ENCODE measurements around the gene SMC1A.
A peak's percentile ranks its signal among the peaks of the same experiment; 100 is the strongest.
"Not testable (repeated sequence)": the region's sequence is repeated elsewhere in the genome, so short reads cannot be mapped to it uniquely, and the experiment has no call there.

SMC1A gene

DNA sequence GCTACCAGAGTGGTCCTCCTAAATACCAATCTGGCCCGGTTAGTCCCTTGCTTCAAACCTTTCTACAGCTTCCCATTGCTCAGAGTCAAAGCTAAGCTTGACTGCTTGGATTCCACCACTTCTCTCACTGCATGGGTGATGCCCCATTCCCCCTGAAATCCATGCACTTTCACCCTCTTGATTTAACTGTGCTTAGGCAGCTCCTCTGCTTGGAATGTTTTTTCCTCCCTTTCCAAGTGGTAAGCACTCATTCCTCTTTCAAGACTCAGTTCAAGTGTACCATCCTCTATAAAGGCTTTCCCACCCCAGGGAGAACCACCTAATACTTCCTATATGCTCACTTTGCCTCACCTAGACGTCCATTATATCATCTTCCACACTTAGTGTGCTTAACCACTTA is 49.1 kb downstream of the SMC1A start:
- Histone ChIP-seq H3K9ac (ENCODE audit: low read length) (no peak overlapping the region), H3F3A (ENCODE audit: insufficient read depth, low read length) (no peaks in the 10 kb centered on the region), H3K4me2 (ENCODE audit: low read depth, low read length) (no peak overlapping the region), H3K4me1 (ENCODE audit: low read length) (no peaks in the 10 kb centered on the region), H2AFZ (ENCODE audit: low read length) (no peak overlapping the region), H4K20me1 (ENCODE audit: insufficient read depth, low read length) (no peaks in the 10 kb centered on the region), H3K4me3 (ENCODE audit: low read length) (no peak overlapping the region), H3K9me3 (replicated peaks; ENCODE audit: insufficient read depth, low read length) (no peaks in the 10 kb centered on the region), H3K36me3 (replicated peaks; ENCODE audit: insufficient read depth, low read length) (no peaks in the 10 kb centered on the region), H3K9me2 (replicated peaks; ENCODE audit: insufficient read depth, low read length) (no peaks in the 10 kb centered on the region), H3K27ac (ENCODE audit: low read length) (no peak overlapping the region), H3K27me3 (replicated peaks; ENCODE audit: insufficient read depth, low read length) (no peaks in the 10 kb centered on the region), H3K79me2 (ENCODE audit: low read length) (no peaks in the 10 kb centered on the region)
- TF ChIP-seq EZH2 (optimal IDR thresholded peaks at IDR 0.05; ENCODE audit: low read depth, low read length) = no peak
- DNase-seq = no peak

DNA sequence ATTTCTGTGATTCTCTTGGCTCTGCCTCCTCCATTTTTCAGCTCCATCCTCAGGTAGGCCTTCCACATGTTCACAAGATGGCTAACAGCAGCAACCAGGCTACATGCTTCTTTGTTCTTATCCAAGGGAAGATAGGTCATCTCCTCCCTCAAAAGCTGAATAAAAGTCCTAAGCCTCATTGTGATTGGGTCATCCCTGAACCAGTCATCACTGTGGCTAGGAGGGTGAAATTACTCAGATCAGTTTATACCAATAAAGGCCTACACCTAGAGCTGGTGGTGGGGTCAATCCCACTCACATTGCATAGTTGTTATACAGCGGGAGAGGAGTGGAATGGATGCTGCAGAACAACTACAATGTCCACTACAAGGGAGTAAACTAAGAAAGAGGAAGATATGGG is 56.0 kb downstream of the SMC1A start:
- not testable (repeated sequence) for H3K9me3 ChIP-seq (replicated peaks; ENCODE audit: insufficient read depth, low read length); H3K4me1 ChIP-seq (ENCODE audit: low read length); H2AFZ ChIP-seq (ENCODE audit: low read length); H3F3A ChIP-seq (ENCODE audit: insufficient read depth, low read length); H3K9me2 ChIP-seq (replicated peaks; ENCODE audit: insufficient read depth, low read length); H3K27me3 ChIP-seq (replicated peaks; ENCODE audit: insufficient read depth, low read length); H4K20me1 ChIP-seq (ENCODE audit: insufficient read depth, low read length); H3K9ac ChIP-seq (ENCODE audit: low read length); H3K79me2 ChIP-seq (ENCODE audit: low read length); H3K27ac ChIP-seq (ENCODE audit: low read length); H3K36me3 ChIP-seq (replicated peaks; ENCODE audit: insufficient read depth, low read length); DNase-seq; H3K4me3 ChIP-seq (ENCODE audit: low read length); H3K4me2 ChIP-seq (ENCODE audit: low read depth, low read length)

DNA sequence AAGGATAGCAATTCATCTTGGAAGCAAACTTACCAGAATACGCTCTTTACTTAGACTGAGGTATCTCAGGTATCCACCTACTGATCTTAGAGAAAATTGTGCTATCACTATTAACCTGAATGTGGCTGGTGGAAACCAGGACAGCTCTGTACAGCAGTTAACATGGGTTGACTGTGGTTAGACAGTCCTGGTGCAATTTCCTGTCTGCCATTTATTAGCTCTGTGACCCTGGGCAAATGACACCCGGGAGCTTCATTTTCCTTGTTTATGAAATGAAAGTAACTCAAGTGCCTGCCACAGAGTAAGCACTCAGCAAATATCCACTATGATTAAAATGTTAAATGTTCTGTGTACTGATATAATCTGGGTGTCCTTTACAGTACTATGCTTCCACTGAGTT is 60.0 kb downstream of the SMC1A start:
- Histone ChIP-seq H3K27me3 (replicated peaks; ENCODE audit: insufficient read depth, low read length) (no peaks in the 10 kb centered on the region), H3K79me2 (ENCODE audit: low read length) (no peaks in the 10 kb centered on the region), H3K9me3 (replicated peaks; ENCODE audit: insufficient read depth, low read length) (no peaks in the 10 kb centered on the region), H3K4me3 (ENCODE audit: low read length) (no peak overlapping the region), H3K27ac (ENCODE audit: low read length) (no peak overlapping the region), H3F3A (ENCODE audit: insufficient read depth, low read length) (no peaks in the 10 kb centered on the region), H3K36me3 (replicated peaks; ENCODE audit: insufficient read depth, low read length) (no peaks in the 10 kb centered on the region), H3K4me2 (ENCODE audit: low read depth, low read length) (peak overlapping the region; percentile 9; the same call in 1 of the 2 replicates), H4K20me1 (ENCODE audit: insufficient read depth, low read length) (no peaks in the 10 kb centered on the region), H2AFZ (ENCODE audit: low read length) (0 out of 2 replicates have a peak overlapping the region, but pooled peaks have one; percentile 25), H3K4me1 (ENCODE audit: low read length) (peaks cover 5% of the 10 kb centered on the region), H3K9me2 (replicated peaks; ENCODE audit: insufficient read depth, low read length) (no peaks in the 10 kb centered on the region), H3K9ac (ENCODE audit: low read length) (no peak overlapping the region)
- peak; percentile 64 for DNase-seq
- TF ChIP-seq CTCF (IDR thresholded peaks at IDR 0.05; ENCODE audit: low read length) (no peak), EZH2 (optimal IDR thresholded peaks at IDR 0.05; ENCODE audit: low read depth, low read length) (no peak), EZH2phosphoT487 (IDR thresholded peaks at IDR 0.05; ENCODE audit: low read length) (no peak)

GRCh38 chrX:53357799-53358530 is 64.5 kb downstream of the SMC1A start:
- no peaks in the 10 kb centered on the region for H3K9me3 ChIP-seq (replicated peaks; ENCODE audit: insufficient read depth, low read length)
- H2AFZ ChIP-seq (ENCODE audit: low read length) = no peak overlapping the region
- H3K79me2 ChIP-seq (ENCODE audit: low read length) = no peaks in the 10 kb centered on the region
- peaks cover 4% of the 10 kb centered on the region for H3K4me1 ChIP-seq (ENCODE audit: low read length)
- no peaks in the 10 kb centered on the region for H4K20me1 ChIP-seq (ENCODE audit: insufficient read depth, low read length)
- no peak overlapping the region for H3K4me3 ChIP-seq (ENCODE audit: low read length)
- no peaks in the 10 kb centered on the region for H3K27me3 ChIP-seq (replicated peaks; ENCODE audit: insufficient read depth, low read length)
- TF ChIP-seq CTCF (IDR thresholded peaks at IDR 0.05; ENCODE audit: low read length) (no peak), EZH2 (optimal IDR thresholded peaks at IDR 0.05; ENCODE audit: low read depth, low read length) (no peak), EZH2phosphoT487 (IDR thresholded peaks at IDR 0.05; ENCODE audit: low read length) (no peak)
- no peaks in the 10 kb centered on the region for H3K9me2 ChIP-seq (replicated peaks; ENCODE audit: insufficient read depth, low read length)
- no peak overlapping the region for H3K9ac ChIP-seq (ENCODE audit: low read length)
- H3F3A ChIP-seq (ENCODE audit: insufficient read depth, low read length) = no peaks in the 10 kb centered on the region
- DNase-seq = no peak
- no peaks in the 10 kb centered on the region for H3K36me3 ChIP-seq (replicated peaks; ENCODE audit: insufficient read depth, low read length)
- no peak overlapping the region for H3K4me2 ChIP-seq (ENCODE audit: low read depth, low read length)
- no peak overlapping the region for H3K27ac ChIP-seq (ENCODE audit: low read length)

Data from MM.1S (cell line).